KMS-11 (cell line): ENCODE results near the gene GLB1L2.

Experiments
- H2AFZ ChIP-seq: fragments of 200-600 bp; sonication (generic); 2 replicates; pipeline ENCODE4 v1.6.1; 2016; ENCODE audit warnings: antibody characterized with exemption, mixed run types, low read depth
- H3K27ac ChIP-seq: fragments of 200-600 bp; sonication (generic); 2 replicates; pipeline ENCODE4 v1.6.1; 2016; ENCODE audit warnings: mild to moderate bottlenecking, mixed run types
- H3K27me3 ChIP-seq: fragments of 200-600 bp; sonication (generic); 2 replicates; pipeline ENCODE4 v1.6.1; 2017; ENCODE audit warnings: mild to moderate bottlenecking, low read depth, mixed run types, moderate library complexity; ENCODE audit not compliant: insufficient read depth
- H3K36me3 ChIP-seq: fragments of 200-600 bp; sonication (generic); 2 replicates; pipeline ENCODE4 v1.6.1; 2017; ENCODE audit warnings: mild to moderate bottlenecking, mixed run types; ENCODE audit not compliant: insufficient read depth
- H3K4me1 ChIP-seq: fragments of 200-600 bp; sonication (generic); 2 replicates; pipeline ENCODE4 v1.6.1; 2016; ENCODE audit warnings: mild to moderate bottlenecking, low read depth, mixed run types; ENCODE audit not compliant: poor library complexity, severe bottlenecking
- H3K4me2 ChIP-seq: fragments of 200-600 bp; sonication (generic); 2 replicates; pipeline ENCODE4 v1.7.0; 2016; ENCODE audit warnings: mild to moderate bottlenecking, mixed run types
- H3K4me3 ChIP-seq: fragments of 200-600 bp; sonication (generic); IDR thresholded peaks from 2 replicates; pipeline ENCODE4 v1.6.1; 2017; ENCODE audit warnings: low read depth, low read length, mixed read lengths; ENCODE audit not compliant: insufficient read depth
- H3K79me2 ChIP-seq: fragments of 200-600 bp; sonication (generic); 2 replicates; pipeline ENCODE4 v1.6.1; 2016; ENCODE audit warnings: low read depth, mixed run types; ENCODE audit not compliant: insufficient read depth
- H3K9ac ChIP-seq: fragments of 200-600 bp; sonication (generic); 2 replicates; pipeline ENCODE4 v1.6.1; 2016; ENCODE audit warnings: mild to moderate bottlenecking, mixed run types
- H4K20me1 ChIP-seq: fragments of 200-600 bp; sonication (generic); 2 replicates; pipeline ENCODE4 v1.6.1; 2016; ENCODE audit warnings: mild to moderate bottlenecking, mixed run types; ENCODE audit not compliant: insufficient read depth
- TF ChIP-seq, protein P1 (sequence below): fragments of 200-600 bp; sonication (generic); conservative IDR thresholded peaks from 2 replicates; pipeline ENCODE4 v1.6.1; 2017; ENCODE audit warnings: low read depth, mild to moderate bottlenecking, antibody characterized with exemption, low read length, moderate library complexity, mixed read lengths

GLB1L2 gene

DNA sequence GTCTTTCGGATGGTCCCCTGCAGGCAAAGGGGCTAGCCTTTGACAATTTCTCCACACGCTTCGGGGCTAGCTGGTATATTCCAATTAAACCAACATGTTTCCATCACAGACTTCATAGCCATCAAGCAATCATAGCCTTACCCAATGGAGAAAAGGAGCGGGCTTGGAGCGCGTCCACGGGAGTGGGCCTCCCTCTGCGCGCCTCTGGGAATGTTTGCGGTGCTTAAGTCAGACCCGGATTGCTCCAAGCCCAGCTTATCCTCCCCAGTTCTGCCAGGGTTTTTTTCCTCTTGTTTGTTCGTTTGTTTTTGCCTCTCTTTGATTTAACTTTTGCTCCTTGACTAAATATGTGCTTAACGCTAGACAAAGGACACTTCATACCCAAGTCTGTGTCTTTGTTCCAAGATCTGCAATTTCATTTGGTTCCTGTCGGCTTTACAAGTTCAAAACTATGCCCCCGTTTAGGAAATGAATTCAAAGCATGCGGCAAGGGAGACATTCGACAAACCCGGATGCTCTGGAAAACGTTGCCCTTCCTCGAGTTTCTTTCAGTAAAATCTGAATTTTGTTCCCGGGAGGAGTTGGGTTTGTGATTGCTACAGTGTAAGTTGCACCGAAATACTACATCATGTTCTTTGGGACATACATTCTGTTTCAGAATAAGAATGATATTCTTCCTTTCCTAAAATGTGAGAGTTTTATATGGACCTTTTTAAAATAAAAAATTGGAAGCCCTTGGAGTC lies 1.0 kb upstream of the GLB1L2 start:
- no peaks in the 10 kb centered on the region for H3K27me3 ChIP-seq
- H4K20me1 ChIP-seq, result no peaks in the 10 kb centered on the region
- no peak overlapping the region for H3K9ac ChIP-seq
- H3K4me2 ChIP-seq, result peak overlapping the region; percentile 38; the same call in 1 of the 2 replicates
- H3K79me2 ChIP-seq, result 0 out of 2 replicates have a peak, but pooled peaks cover 4% of the 10 kb centered on the region
- TF ChIP-seq, protein P1, sequence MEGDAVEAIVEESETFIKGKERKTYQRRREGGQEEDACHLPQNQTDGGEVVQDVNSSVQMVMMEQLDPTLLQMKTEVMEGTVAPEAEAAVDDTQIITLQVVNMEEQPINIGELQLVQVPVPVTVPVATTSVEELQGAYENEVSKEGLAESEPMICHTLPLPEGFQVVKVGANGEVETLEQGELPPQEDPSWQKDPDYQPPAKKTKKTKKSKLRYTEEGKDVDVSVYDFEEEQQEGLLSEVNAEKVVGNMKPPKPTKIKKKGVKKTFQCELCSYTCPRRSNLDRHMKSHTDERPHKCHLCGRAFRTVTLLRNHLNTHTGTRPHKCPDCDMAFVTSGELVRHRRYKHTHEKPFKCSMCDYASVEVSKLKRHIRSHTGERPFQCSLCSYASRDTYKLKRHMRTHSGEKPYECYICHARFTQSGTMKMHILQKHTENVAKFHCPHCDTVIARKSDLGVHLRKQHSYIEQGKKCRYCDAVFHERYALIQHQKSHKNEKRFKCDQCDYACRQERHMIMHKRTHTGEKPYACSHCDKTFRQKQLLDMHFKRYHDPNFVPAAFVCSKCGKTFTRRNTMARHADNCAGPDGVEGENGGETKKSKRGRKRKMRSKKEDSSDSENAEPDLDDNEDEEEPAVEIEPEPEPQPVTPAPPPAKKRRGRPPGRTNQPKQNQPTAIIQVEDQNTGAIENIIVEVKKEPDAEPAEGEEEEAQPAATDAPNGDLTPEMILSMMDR, result no peak
- peaks cover 3% of the 10 kb centered on the region for H3K4me1 ChIP-seq
- no peaks in the 10 kb centered on the region for H3K36me3 ChIP-seq
- no peak overlapping the region; the same call in 1 of the 2 replicates for H2AFZ ChIP-seq
- H3K27ac ChIP-seq, result no peak overlapping the region
- no peak overlapping the region for H3K4me3 ChIP-seq

- 0 out of 2 replicates have a peak overlapping the region, but pooled peaks have one; percentile 24 for H3K27ac ChIP-seq
- H3K79me2 ChIP-seq, result 0 out of 2 replicates have a peak, but pooled peaks cover 4% of the 10 kb centered on the region
- H3K4me2 ChIP-seq, result peak overlapping the region; percentile 79
- no peaks in the 10 kb centered on the region for H3K27me3 ChIP-seq
- peak overlapping the region; percentile 66 for H2AFZ ChIP-seq
- H3K4me3 ChIP-seq, result no peak overlapping the region
- no peaks in the 10 kb centered on the region for H4K20me1 ChIP-seq
- no peaks in the 10 kb centered on the region for H3K36me3 ChIP-seq
- H3K4me1 ChIP-seq, result peaks cover 3% of the 10 kb centered on the region
- H3K9ac ChIP-seq, result peak overlapping the region; percentile 82
- TF ChIP-seq, protein P1, result no peak
Observed at GRCh38 chr11:134332189-134332631, 422 bp downstream of the GLB1L2 start.

- Histone ChIP-seq H3K9ac (peak overlapping the region; percentile 82; the same call in 1 of the 2 replicates), H3K27me3 (no peaks in the 10 kb centered on the region), H3K4me3 (no peak overlapping the region), H4K20me1 (no peaks in the 10 kb centered on the region), H3K36me3 (no peaks in the 10 kb centered on the region), H2AFZ (no peak overlapping the region), H3K4me1 (peaks cover 3% of the 10 kb centered on the region), H3K27ac (no peak overlapping the region), H3K79me2 (0 out of 2 replicates have a peak, but pooled peaks cover 4% of the 10 kb centered on the region), H3K4me2 (peak overlapping the region; percentile 79)
- TF ChIP-seq, protein P1, result no peak
Observed at GRCh38 chr11:134332782-134333181, 994 bp downstream of the GLB1L2 start.

GRCh38 chr11:134333312-134333711 lies 1.5 kb downstream of the GLB1L2 start:
- Histone ChIP-seq H3K4me2 (no peak overlapping the region), H3K27ac (no peak overlapping the region), H3K36me3 (no peaks in the 10 kb centered on the region), H2AFZ (no peak overlapping the region), H3K79me2 (0 out of 2 replicates have a peak, but pooled peaks cover 4% of the 10 kb centered on the region), H4K20me1 (no peaks in the 10 kb centered on the region), H3K4me3 (no peak overlapping the region), H3K4me1 (peaks cover 3% of the 10 kb centered on the region), H3K27me3 (no peaks in the 10 kb centered on the region), H3K9ac (no peak overlapping the region)
- TF ChIP-seq, protein P1, result no peak
